Sigmoid colon (tissue), 4 donors: ENCODE measurements around the gene DUSP9.

Source experiments
- CTCF ChIP-seq, 4 experiments: fragments of 450-650 bp in 3 of 4; fragments of 200-600 bp in 1 of 4; IDR thresholded peaks; one replicate each; pipeline ENCODE4 v1.5.1; 2016 to 2019; ENCODE audit warnings: antibody characterized with exemption in 4 of 4, mild to moderate bottlenecking in 3 of 4, moderate library complexity in 2 of 4
- EP300 ChIP-seq, 4 donors: sonication (generic); formaldehyde crosslinking; IDR thresholded peaks; one replicate each; pipeline ENCODE4 v1.6.1; 2017; ENCODE audit warnings: antibody characterized with exemption in 4 of 4

GRCh38 chrX:153627675-153628111, 19.3 kb upstream of the DUSP9 start:
- no peak for TF ChIP-seq CTCF (IDR thresholded peaks at IDR 0.05)
- TF ChIP-seq EP300 (IDR thresholded peaks at IDR 0.05): no peak
